ENCODE measurements around the gene C15orf40. TPM values are rescaled to one million over a fixed set of nuclear protein-coding genes. Genes with fewer than 3 reads are reported as not detected.
"Not testable (repeated sequence)": the region's sequence is repeated elsewhere in the genome, so short reads cannot be mapped to it uniquely, and the experiment has no call there.

Gene C15orf40
- total RNA-seq, 4 donors from 2014 or later: 6.9 to 20.5 (median 9.4) TPM

DNA sequence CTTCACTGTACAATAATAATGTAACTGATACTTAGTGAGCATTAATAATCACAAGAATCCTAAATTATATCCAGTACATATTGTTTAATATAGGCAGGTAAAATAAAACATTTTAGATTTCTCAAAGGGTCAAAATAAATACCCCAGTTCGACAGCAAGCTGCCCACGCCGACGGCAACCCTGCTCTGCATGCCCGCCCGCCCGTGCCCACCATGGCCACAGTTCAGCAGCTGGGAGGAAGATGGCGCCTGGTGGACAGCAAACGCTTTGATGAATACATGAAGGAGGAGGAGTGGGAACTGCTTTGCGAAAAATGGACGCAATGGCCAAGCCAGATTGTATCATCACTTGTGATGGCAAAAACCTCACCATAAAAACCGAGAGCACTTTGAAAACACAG lies 32.7 kb upstream of the C15orf40 start:
- H3K4me1 ChIP-seq: peaks cover 0 to 23% (median 0%) of the 10 kb centered on the region in 3 donors
- H3K9me3 ChIP-seq: no peaks in the 10 kb centered on the region
- H3K27me3 ChIP-seq: no peaks in the 10 kb centered on the region
- peaks cover 0 to 60% of the 10 kb centered on the region in 2 donors for H3K36me3 ChIP-seq
- no peak overlapping the region for H3K4me3 ChIP-seq
- 89 to 98% methylated on average over 8 to 12 of the region's 12 CpGs for WGBS, 2 donors (ENCODE audit: low coverage in 1 of 2)
- no peak overlapping the region for H3K27ac ChIP-seq
- TF ChIP-seq POLR2AphosphoS5 (IDR thresholded peaks at IDR 0.05) (no peak), POLR2A (IDR thresholded peaks at IDR 0.05) (no peak), EP300 (IDR thresholded peaks at IDR 0.05) (no peak)
- TF ChIP-seq, protein P1, sequence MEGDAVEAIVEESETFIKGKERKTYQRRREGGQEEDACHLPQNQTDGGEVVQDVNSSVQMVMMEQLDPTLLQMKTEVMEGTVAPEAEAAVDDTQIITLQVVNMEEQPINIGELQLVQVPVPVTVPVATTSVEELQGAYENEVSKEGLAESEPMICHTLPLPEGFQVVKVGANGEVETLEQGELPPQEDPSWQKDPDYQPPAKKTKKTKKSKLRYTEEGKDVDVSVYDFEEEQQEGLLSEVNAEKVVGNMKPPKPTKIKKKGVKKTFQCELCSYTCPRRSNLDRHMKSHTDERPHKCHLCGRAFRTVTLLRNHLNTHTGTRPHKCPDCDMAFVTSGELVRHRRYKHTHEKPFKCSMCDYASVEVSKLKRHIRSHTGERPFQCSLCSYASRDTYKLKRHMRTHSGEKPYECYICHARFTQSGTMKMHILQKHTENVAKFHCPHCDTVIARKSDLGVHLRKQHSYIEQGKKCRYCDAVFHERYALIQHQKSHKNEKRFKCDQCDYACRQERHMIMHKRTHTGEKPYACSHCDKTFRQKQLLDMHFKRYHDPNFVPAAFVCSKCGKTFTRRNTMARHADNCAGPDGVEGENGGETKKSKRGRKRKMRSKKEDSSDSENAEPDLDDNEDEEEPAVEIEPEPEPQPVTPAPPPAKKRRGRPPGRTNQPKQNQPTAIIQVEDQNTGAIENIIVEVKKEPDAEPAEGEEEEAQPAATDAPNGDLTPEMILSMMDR (IDR thresholded peaks at IDR 0.05): no peak
- no peak for ATAC-seq

DNA sequence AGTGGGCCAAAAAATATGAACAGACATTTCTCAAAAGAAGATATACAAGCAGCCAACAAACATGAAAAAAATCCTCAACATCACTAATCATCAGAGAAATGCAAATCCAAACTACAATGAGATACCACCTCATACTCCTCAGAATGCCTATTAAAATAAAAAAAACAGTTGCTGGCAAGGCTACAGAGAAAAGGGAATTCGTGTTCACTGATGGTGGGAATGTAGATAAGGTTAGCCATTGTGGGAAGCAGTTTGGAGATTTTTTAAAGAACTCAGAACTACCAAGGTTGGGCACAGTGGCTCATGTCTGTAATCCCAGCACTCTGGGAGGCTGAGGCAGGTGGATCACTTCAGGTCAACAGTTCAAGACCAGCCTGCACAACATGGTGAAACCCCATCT lies 27.8 kb upstream of the C15orf40 start:
- H3K27ac ChIP-seq: no peak overlapping the region
- H3K4me1 ChIP-seq: peaks cover 0 to 4% (median 0%) of the 10 kb centered on the region in 3 donors
- peaks cover 0 to 46% of the 10 kb centered on the region in 2 donors for H3K36me3 ChIP-seq
- TF ChIP-seq EP300 (IDR thresholded peaks at IDR 0.05) (no peak), POLR2A (IDR thresholded peaks at IDR 0.05) (no peak), POLR2AphosphoS5 (IDR thresholded peaks at IDR 0.05) (no peak)
- TF ChIP-seq, protein P1 (IDR thresholded peaks at IDR 0.05): no peak
- ATAC-seq: no peak
- no peaks in the 10 kb centered on the region for H3K27me3 ChIP-seq
- H3K9me3 ChIP-seq: no peaks in the 10 kb centered on the region
- H3K4me3 ChIP-seq: no peak overlapping the region
- WGBS, 2 donors (ENCODE audit: low coverage in 1 of 2): 50 to 60% methylated on average over 1 of the region's 1 CpG

DNA sequence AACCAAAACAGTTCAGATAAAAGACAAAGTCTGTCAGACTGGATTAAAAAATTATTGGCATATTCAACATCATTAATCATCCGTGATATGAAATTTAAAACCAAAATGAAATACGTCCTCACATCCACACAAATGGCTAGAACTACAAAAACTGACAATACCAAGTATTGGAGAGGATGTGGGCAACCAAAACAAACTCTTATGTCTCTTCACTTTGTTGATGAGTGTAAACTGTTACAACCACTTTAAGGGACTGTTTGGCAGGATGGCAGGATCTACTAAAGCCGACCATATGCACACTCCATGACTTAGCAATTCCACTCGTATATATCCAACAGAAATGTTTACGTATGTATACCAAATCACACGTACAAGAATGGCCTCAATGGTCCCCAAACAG lies 24.8 kb upstream of the C15orf40 start:
- no peaks in the 10 kb centered on the region for H3K27me3 ChIP-seq
- 91 to 94% methylated on average over 5 to 6 of the region's 6 CpGs for WGBS, 2 donors (ENCODE audit: low coverage in 1 of 2)
- no peak overlapping the region for H3K4me3 ChIP-seq
- TF ChIP-seq EP300 (IDR thresholded peaks at IDR 0.05) (no peak), POLR2A (IDR thresholded peaks at IDR 0.05) (no peak), POLR2AphosphoS5 (IDR thresholded peaks at IDR 0.05) (no peak)
- TF ChIP-seq, protein P1 (IDR thresholded peaks at IDR 0.05): no peak
- H3K27ac ChIP-seq: no peak overlapping the region
- no peak for ATAC-seq
- no peaks in the 10 kb centered on the region for H3K9me3 ChIP-seq
- peaks cover 0 to 4% (median 0%) of the 10 kb centered on the region in 3 donors for H3K4me1 ChIP-seq
- peaks cover 0 to 40% of the 10 kb centered on the region in 2 donors for H3K36me3 ChIP-seq

DNA sequence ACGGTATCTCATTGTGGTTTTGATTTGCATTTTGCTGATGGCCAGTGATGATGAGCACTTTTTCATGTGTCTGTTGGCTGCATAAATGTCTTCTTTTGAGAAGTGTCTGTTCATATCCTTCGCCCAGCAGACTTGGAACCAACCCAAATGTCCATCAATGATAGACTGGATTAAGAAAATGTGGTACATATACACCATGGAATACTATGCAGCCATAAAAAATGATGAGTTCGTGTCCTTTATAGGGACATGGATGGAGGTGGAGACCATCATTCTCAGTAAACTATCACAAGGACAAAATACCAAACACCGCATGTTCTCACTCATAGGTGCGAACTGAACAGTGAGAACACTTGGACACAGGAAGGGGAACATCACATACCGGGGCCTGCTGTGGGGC lies 19.8 kb upstream of the C15orf40 start:
- H3K4me3 ChIP-seq, H3K27ac ChIP-seq, ATAC-seq, H3K4me1 ChIP-seq, H3K9me3 ChIP-seq, H3K27me3 ChIP-seq: not testable (repeated sequence)
- peaks cover 0 to 50% of the 10 kb centered on the region in 2 donors for H3K36me3 ChIP-seq
- WGBS, 2 donors (ENCODE audit: low coverage in 1 of 2): 90 to 100% methylated on average over 1 to 6 of the region's 6 CpGs

DNA sequence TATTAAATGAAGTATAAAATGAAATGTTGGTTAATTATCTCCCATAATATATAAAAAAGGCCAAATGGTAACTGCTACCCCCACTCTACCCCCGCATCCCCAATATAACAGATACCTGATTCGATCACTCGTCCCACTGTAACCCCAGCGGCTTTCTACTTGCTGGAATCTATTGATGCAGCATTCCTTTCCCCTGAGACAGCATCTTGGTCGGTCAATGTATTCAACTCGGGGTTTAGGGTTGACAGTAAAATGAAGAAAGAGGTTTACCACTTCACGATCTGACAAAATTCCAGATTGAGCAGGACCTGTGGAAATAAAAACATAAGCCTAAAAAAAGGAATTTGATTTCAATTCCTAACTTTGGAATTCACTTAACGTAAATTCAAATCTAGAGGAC lies 18.6 kb upstream of the C15orf40 start:
- no peaks in the 10 kb centered on the region for H3K9me3 ChIP-seq
- TF ChIP-seq EP300 (IDR thresholded peaks at IDR 0.05) (no peak), POLR2AphosphoS5 (IDR thresholded peaks at IDR 0.05) (no peak), POLR2A (IDR thresholded peaks at IDR 0.05) (no peak)
- TF ChIP-seq, protein P1 (IDR thresholded peaks at IDR 0.05): no peak
- H3K4me3 ChIP-seq: no peak overlapping the region
- no peak for ATAC-seq
- no peak overlapping the region for H3K27ac ChIP-seq
- WGBS, 2 donors (ENCODE audit: low coverage in 1 of 2): 88 to 94% methylated on average over 6 to 8 of the region's 8 CpGs
- H3K27me3 ChIP-seq: no peaks in the 10 kb centered on the region
- H3K4me1 ChIP-seq: no peaks in the 10 kb centered on the region
- peaks cover 0 to 50% of the 10 kb centered on the region in 2 donors for H3K36me3 ChIP-seq

Data from gastroesophageal sphincter (tissue), 4 donors.